Measurements from ENCODE around the gene SCG2.
A peak's percentile ranks its signal among the peaks of the same experiment; 100 is the strongest.

Gene SCG2, protein sequence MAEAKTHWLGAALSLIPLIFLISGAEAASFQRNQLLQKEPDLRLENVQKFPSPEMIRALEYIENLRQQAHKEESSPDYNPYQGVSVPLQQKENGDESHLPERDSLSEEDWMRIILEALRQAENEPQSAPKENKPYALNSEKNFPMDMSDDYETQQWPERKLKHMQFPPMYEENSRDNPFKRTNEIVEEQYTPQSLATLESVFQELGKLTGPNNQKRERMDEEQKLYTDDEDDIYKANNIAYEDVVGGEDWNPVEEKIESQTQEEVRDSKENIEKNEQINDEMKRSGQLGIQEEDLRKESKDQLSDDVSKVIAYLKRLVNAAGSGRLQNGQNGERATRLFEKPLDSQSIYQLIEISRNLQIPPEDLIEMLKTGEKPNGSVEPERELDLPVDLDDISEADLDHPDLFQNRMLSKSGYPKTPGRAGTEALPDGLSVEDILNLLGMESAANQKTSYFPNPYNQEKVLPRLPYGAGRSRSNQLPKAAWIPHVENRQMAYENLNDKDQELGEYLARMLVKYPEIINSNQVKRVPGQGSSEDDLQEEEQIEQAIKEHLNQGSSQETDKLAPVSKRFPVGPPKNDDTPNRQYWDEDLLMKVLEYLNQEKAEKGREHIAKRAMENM

GRCh38 chr2:223601932-223602666, at the start of gene SCG2:
TSS of gene SCG2 (minus strand) at chr2:223602361. CDS start at chr2:223599282, 3,079 bp downstream.
- peak; percentile 84 for DNase-seq (ENCODE audit: low spot score)

DNA sequence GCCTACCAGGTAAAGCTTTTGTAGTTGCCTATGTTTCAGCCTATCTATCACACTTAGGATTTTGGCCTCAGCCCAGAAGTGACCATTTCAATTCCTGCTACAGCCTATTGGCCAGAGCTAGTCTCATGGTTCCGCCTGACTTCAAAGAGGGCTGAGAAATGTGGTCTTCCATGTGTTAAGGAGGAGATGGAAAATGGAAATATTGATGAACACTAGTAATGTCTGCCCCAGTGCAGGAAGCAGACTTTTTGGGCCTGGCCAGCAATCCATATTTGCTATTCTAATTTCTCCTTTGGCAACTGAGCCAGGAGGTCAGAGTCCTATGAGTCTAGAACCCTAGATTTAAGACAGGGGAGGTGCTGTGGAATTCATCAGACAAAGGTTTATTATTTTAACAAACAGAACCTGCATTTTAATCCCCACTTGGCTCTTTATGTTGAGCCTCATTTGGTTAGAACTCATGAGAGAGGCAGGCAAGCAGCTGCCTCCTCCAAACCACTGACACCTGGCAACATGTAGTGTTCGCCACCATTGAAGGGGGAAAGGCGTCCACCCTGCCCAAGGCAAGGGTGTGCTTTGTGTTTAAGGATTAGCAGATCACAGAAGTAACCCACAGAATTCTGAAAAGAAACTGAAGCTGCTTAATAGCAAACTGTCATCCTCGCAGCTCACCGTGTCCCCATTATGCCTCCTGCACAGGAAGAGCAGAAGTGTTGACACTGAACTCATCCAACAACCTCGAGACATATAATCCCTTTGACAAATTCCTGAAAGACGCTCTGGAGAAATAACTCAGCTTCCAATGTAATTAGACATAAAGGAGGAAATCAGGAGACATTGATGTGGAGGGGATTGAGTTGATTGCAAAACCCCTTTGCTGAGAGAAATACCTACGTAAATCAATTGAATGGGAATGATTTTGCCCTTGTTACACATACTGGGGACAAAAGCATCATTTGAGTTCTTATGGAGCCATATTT, 47.7 kb upstream of the SCG2 start:
- DNase-seq (ENCODE audit: low spot score), result no peak

GRCh38 chr2:223648755-223649154, 46.6 kb upstream of the SCG2 start:
- no peak for DNase-seq (ENCODE audit: low spot score)

DNA sequence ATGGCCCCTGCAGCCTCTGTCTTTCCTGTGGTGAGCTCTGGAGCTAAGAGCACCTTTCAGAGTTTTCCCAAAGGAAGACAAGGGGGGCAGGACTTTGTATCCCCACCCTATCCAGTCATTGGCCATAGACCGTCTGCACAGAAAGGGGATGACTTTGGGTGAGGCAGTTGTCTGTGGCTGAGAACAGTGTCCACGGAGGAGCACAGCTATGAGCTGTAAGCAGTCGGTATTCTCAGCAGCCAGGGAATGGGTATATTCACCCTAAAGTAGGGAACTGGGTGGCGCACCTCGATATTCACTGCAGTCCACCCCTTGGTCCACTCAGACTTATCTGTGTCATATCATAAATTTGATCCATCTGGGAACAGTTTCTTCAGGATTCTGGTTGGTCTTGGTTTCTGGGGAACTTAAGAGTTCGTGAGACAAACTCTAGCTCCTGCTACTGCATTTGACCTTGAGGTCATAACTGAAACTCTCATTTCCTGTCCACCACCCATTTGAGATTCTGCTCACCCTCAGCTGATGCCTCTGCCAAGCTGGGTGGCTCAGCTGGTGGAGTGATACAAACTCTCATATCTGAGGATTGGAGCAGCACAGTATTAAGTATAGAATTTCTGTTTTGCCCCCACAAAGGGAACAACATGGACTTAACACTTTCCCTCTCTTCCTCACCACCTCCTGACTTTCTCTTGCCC, 45.2 kb upstream of the SCG2 start:
- DNase-seq (ENCODE audit: low spot score), result no peak

DNA sequence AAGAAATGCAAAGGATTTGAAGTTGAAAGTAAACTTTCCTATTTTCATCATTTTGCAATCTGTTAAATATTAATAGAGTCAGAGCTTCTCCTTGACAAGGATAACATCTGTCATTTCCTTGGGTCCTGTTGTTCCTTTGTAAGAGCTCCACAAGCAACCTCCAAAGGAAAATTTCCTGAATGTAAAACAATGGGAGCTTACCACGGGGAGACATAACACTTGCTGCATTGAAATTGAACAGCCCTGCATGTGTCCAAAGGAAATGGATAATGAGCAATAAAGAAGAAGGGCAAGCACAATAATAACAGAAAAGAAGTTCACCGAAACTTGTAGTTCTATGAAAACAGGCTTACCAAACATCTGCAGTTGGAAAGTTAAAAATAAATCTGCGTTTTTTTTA, 42.0 kb upstream of the SCG2 start:
- no peak for DNase-seq (ENCODE audit: low spot score)

DNA sequence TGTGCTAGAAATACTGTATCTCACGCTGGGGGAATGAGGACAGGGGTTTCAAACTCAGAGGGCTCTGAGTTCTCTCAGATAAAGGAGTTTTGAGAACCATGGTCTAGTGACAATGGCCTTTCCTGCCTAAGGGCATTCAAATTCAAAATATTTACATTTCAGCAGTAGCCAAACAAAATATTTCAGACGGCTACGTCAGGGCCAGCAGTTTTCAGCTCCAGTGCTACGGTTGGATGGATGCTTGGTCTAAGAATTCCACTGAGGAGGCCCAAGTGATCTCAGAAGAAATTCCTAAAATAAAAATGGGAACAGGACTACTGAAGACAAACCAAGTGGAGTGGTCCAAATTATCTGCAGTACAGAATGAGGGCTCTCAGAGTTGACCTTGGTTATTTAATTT, 41.1 kb upstream of the SCG2 start:
- DNase-seq (ENCODE audit: low spot score), result no peak

DNA sequence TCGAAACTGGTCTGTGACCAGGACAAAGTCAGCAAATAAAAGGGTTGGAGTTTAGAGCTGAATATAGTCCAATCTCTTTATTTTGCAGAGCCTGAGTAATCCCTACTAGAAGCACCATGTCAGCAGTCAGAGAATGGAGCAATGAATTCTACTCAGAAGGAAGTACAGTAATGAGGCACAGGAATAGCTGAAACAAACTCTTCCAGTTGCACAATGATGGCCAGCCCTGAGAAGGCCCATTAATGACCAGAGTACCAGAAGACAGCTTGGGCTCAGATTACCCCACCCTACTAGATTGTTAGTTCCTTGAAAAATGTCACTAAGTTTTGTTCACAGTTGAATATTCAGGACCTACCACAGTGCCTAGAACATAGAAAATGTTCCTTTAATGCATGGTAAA, 40.3 kb upstream of the SCG2 start:
- no peak for DNase-seq (ENCODE audit: low spot score)

DNA sequence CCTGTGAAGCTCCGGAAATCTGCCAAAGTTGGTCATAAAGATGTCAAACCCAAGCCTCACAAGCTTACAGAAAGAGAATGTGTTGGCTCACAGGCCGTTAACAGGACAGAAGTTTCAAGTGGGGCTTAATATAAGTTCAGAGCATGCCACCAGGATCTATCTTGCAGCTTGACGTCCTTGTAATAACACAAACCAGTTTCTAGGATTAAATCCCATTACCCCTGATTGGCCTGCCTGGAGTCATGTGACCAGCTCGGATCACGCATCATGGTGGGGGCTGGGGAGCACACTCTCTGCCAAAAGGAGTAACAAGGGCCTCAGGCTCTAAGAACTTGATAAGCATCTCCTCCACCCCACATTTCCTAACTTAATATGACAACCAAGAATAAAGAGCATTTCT, 38.9 kb upstream of the SCG2 start:
- no peak for DNase-seq (ENCODE audit: low spot score)

DNA sequence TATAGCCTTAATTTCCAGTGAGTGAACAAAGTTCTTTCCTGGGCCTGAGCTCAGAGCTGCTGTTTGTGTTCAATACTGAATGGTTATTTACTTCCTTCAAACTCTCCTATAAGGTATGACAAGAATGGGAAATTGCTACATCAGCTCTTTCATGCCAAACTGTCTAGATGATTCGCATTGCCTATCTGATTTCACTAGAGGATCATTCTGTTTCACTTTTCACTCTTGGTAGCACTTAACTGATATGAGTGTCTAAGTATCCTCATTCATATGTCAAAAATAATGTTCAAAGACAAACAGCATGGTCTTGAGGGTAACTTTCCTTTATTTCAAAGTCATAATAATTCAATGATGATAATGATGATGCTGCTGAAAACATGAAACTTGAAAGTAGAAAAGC, 32.9 kb upstream of the SCG2 start:
- DNase-seq (ENCODE audit: low spot score), result peak; percentile 26

- DNase-seq (ENCODE audit: low spot score), result no peak
These were observed 32.1 kb upstream of the SCG2 start for GRCh38 chr2:223634238-223634637.

DNA sequence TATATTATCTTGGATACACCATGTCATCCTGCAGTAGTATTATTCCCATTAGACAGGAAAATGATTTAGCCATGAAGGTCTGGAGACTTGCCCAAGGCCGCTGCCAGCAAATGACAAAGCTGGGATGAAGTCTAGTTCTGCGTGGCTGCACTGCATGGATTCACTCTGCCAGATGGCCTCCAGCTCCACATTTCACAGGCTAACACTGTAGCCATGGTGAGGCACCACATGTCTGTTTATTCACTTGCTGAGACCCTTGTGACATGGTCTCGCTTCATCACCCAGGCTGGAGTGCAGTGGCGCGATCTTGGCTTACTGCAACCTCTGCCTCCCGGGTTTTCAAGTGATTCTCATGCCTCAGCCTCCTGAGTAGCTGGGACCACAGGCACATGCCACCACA, 31.5 kb upstream of the SCG2 start:
- DNase-seq (ENCODE audit: low spot score), result no peak

GRCh38 chr2:223632826-223633225, 30.7 kb upstream of the SCG2 start:
- no peak for DNase-seq (ENCODE audit: low spot score)

DNA sequence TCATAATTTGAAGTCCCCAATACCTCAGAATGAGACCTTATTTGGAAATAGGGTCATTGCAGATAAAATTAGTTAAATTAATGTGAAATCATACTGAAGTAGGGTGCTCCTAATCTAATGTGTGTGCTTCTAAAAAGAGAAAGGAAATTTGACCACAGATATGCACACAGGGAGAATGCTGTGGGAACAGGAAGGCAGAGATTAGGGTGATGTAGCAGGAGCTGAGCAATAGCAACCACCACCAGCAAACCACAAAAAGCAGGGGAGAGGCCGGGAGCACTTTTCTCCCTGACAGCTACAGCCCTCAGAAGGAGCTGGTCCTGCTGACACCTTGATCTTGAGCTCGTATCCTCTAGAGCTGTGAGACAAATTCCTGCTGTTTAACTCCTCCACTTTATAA, 24.6 kb upstream of the SCG2 start:
- DNase-seq (ENCODE audit: low spot score), result peak; percentile 79

DNA sequence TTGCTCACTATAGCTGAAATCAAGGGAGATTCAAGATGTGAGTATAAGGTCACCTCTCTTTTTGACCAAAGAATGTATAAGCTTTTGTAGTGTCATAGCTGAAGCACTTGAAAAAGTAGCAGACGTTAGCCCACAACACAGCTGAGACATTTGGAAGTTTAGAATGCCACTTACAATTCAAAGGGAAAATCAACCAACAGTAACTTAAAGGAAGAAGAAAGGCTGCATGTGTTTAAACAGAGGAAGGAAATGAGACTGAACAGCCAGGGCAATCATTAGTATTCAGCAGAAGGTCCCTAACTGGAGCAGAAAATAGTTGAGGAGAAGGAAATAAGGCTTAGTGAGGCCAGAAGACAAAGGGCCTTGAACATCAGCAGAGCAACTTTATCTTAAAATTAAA, 23.5 kb upstream of the SCG2 start:
- DNase-seq (ENCODE audit: low spot score), result no peak

DNA sequence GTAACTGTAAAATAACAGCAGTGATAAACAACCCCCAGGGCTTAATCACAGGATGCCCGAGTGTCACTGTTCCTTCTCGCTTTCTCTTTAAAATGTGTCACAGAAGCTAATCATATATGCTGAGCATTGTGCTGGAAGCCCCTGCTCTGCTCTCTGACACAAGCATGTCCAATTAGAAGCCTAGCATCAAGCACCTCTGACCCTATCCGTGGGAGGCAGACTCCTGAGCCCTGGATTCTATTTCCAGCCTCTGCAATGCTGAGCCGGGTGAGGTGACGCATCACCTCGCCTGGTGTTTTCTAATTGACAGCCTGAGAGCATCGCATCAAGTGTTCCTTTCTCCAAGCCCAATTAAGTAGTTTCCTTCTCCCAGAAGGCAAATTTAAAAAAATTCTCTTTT, 19.7 kb upstream of the SCG2 start:
- no peak for DNase-seq (ENCODE audit: low spot score)

- no peak for DNase-seq (ENCODE audit: low spot score)
These were observed 17.4 kb upstream of the SCG2 start for GRCh38 chr2:223619486-223620129.

DNA sequence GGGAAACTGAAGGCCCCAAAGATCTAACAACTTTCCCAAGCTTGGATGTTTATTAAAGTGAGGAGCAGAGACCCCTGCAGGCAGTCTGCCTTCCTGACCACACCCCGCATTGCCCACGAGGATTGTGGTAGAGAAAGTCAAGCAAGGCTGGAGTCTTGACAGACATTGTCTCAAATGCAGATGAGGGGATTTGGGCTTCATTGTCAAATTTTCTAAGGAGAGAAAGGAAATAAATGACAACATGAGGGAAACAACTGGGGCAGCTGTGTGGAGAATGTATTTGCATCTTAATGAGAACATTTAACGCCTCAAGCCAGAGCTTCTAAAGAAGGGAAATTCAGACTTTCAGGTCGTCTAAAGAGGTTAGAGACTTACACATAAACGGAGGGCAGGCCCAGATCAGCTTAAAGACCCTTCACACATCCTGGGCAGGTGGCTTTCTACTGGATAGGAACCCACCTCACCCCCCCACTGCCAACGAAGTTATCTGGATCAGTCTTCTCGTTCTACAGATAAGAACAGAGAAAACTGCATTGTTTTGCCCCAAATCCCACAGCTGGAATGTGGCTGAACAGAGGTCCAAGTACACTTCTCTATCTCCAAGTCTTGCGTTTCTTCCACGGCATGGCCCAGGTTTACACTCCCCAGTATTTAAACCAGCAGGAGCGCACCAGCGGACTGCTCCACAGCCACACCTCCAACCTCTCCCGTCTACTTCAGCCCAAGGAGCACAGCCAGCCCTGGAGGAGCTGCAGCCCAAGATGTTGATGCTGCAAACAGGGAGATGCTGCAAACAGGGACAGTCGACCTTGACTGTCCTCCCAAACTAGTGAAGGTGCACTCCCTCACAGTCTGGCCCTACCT, 16.2 kb upstream of the SCG2 start:
- no peak for DNase-seq (ENCODE audit: low spot score)

GRCh38 chr2:223614534-223614933, 12.4 kb upstream of the SCG2 start:
- no peak for DNase-seq (ENCODE audit: low spot score)

DNA sequence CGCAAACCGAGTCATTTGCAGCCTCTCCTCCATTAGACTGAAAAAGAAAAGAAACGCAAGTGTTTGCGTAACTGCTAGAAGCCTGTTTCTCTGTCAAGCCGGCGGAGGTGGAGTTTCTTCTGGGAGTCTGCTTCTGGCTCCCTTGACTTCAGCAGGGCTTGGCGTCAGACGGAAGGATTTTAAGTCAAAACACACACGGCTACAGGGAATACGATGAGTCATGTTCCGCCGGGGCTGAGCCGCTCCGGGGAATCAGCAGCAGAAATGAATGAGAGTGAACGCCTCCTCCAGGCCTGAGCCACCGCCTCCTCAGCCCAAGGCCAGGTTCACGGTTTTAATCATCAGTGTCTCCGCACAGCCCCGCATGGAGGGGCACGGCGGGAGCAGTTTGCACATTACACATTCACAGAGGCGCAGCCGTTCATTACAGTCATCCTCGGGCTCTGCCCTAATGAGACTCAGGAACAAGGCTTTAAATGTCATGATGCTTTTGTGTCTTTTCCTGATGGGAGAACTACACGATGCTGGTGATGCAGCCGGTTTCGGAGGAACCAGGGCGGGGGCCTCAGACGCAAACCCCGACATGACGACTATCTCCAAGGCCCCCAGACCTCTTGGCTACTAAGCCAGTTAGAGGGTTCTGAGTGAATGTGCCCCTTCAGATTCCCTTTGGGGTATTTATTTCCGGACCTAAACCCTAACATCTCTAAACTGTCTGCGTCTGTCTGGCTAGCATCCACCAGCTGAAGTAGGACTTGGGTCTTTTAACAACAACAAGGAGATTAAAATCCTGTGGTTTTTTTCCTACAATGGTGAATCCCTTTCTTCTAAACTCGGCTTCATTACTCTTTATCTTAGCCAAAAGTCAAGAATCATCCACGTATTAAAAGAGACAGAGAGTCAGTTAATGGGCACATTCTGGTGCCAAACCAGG, 11.1 kb upstream of the SCG2 start:
- peak; percentile 97 for DNase-seq (ENCODE audit: low spot score)

All from AG08395 (cell line).